ENCODE data around the gene KCTD16. TPM values are rescaled to one million over a fixed set of nuclear protein-coding genes. Genes with fewer than 3 reads are reported as not detected.

Gene KCTD16
- total and polyA plus RNA-seq, 2 experiments from 2014 or later, result 0.02 to 0.76 TPM

DNA sequence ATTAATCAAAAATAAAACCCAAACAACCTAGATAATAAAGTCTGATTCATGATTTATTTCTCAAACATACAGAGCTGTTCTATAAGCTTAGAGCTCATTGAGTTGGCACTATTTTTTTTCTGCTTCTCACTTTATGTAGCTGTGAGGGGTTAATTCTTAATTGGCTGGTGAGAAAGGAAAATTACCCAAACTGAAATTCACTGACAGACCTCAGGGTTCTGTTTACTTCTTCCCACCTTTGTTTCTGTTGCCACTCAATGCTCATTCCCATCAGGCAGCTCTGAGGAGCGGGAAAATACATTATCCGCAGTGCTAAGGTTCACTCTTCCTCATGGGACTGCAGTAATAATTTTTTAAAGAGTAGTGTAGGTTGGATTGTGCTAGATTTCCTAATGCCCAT is 139.9 kb downstream of the KCTD16 start (continued):
- TF ChIP-seq, protein P1, sequence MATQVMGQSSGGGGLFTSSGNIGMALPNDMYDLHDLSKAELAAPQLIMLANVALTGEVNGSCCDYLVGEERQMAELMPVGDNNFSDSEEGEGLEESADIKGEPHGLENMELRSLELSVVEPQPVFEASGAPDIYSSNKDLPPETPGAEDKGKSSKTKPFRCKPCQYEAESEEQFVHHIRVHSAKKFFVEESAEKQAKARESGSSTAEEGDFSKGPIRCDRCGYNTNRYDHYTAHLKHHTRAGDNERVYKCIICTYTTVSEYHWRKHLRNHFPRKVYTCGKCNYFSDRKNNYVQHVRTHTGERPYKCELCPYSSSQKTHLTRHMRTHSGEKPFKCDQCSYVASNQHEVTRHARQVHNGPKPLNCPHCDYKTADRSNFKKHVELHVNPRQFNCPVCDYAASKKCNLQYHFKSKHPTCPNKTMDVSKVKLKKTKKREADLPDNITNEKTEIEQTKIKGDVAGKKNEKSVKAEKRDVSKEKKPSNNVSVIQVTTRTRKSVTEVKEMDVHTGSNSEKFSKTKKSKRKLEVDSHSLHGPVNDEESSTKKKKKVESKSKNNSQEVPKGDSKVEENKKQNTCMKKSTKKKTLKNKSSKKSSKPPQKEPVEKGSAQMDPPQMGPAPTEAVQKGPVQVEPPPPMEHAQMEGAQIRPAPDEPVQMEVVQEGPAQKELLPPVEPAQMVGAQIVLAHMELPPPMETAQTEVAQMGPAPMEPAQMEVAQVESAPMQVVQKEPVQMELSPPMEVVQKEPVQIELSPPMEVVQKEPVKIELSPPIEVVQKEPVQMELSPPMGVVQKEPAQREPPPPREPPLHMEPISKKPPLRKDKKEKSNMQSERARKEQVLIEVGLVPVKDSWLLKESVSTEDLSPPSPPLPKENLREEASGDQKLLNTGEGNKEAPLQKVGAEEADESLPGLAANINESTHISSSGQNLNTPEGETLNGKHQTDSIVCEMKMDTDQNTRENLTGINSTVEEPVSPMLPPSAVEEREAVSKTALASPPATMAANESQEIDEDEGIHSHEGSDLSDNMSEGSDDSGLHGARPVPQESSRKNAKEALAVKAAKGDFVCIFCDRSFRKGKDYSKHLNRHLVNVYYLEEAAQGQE (IDR thresholded peaks at IDR 0.05; ENCODE audit: unreplicated experiment), result no peak
- TF ChIP-seq POLR2AphosphoS5 (IDR thresholded peaks at IDR 0.05; ENCODE audit: low read depth), result no peak
- TF ChIP-seq ZNF331 (CRISPR knock-in tag; IDR thresholded peaks at IDR 0.05; ENCODE audit: low read depth), result no peak
- TF ChIP-seq, protein P2, sequence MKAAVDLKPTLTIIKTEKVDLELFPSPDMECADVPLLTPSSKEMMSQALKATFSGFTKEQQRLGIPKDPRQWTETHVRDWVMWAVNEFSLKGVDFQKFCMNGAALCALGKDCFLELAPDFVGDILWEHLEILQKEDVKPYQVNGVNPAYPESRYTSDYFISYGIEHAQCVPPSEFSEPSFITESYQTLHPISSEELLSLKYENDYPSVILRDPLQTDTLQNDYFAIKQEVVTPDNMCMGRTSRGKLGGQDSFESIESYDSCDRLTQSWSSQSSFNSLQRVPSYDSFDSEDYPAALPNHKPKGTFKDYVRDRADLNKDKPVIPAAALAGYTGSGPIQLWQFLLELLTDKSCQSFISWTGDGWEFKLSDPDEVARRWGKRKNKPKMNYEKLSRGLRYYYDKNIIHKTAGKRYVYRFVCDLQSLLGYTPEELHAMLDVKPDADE (IDR thresholded peaks at IDR 0.05), result no peak

DNA sequence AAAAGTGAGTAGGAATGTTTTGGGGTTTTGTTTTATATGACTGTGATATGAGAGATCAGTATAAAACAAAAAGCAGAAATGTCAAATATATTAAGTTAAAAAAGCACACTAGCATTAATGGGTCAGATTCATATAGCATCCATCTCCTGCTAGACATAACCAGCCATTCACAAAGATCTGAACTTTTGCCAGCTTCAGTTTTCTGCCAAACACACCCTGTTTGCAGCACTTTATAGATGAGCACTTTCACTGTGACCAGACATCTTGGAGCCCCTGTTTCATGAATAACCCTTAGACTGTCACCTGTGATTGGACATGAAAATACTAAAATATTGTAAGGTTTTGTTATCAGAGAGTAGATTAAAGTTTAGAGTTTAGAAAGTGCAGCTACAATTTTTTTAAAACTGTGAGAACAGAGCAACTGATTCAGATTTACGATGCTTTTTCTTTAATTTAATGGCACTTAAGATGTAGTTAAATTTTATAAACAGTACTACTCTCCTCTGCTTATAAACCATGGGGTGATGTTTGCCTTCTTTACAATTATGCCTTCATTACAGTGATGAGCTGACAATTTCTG is 142.6 kb downstream of the KCTD16 start:
- no peak for TF ChIP-seq ZNF331 (CRISPR knock-in tag; IDR thresholded peaks at IDR 0.05; ENCODE audit: low read depth)
- TF ChIP-seq, protein P2 (IDR thresholded peaks at IDR 0.05), result no peak
- 0 out of 2 replicates have a peak, but pooled peaks cover 7% of the 10 kb centered on the region for H3K9me2 ChIP-seq (ENCODE audit: insufficient read depth)
- H3K27me3 ChIP-seq (ENCODE audit: insufficient read depth), result no peaks in the 10 kb centered on the region
- Mint-ChIP-seq H3K4me1 (peaks cover 14% of the 10 kb centered on the region), H3K36me3 (ENCODE audit: low read depth) (no peaks in the 10 kb centered on the region; the same call in 2 of the 3 replicates), H3K4me3 (no peak overlapping the region), H3K27me3 (ENCODE audit: insufficient read depth, low read depth, poor library complexity) (no peaks in the 10 kb centered on the region), H3K27ac (no peak overlapping the region), H3K9me3 (no peaks in the 10 kb centered on the region; the same call in 2 of the 3 replicates)
- no peaks in the 10 kb centered on the region for H3K36me3 ChIP-seq (ENCODE audit: insufficient read depth)
- DNase-seq (ENCODE audit: low spot score) (no peak), ATAC-seq (no peak)
- H3K4me3 ChIP-seq, result no peak overlapping the region
- no peaks in the 10 kb centered on the region for H3K79me2 ChIP-seq (replicated peaks; ENCODE audit: insufficient read depth)
- H3K4me2 ChIP-seq, result no peak overlapping the region
- peaks cover 8% of the 10 kb centered on the region for H3K4me1 ChIP-seq (ENCODE audit: insufficient read depth)
- no peak overlapping the region for H3K27ac ChIP-seq (ENCODE audit: low read depth)
- no peak overlapping the region for H2AFZ ChIP-seq
- no peaks in the 10 kb centered on the region for H4K20me1 ChIP-seq (replicated peaks; ENCODE audit: insufficient read depth)
- H3F3A ChIP-seq (replicated peaks; ENCODE audit: low read depth), result no peaks in the 10 kb centered on the region

DNA sequence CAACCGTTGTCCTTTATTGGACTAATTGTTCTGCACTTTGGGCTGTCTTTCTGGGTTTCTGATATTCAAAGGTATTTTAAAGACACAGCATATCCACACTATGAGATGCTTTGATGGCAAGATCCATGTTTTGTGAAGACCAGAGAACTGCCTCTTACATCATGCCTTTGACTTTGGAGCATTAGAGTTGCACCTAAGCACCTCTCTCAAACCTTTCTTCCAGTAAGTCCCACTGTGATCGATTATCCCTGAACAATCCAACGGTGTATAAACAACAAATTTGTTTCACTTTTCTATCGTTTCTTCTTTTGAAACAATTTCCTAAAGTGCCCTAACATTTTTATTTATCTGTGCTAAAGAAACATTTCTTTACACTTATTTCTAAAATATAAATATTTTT is 144.4 kb downstream of the KCTD16 start:
- no peaks in the 10 kb centered on the region for H3K79me2 ChIP-seq (replicated peaks; ENCODE audit: insufficient read depth)
- H3K4me1 Mint-ChIP-seq, result peaks cover 23% of the 10 kb centered on the region
- H3K27ac ChIP-seq (ENCODE audit: low read depth), result no peak overlapping the region
- H3K9me2 ChIP-seq (ENCODE audit: insufficient read depth), result no peaks in the 10 kb centered on the region
- no peaks in the 10 kb centered on the region; the same call in 2 of the 3 replicates for H3K36me3 Mint-ChIP-seq (ENCODE audit: low read depth)
- H3K4me1 ChIP-seq (ENCODE audit: insufficient read depth), result peaks cover 23% of the 10 kb centered on the region
- no peak overlapping the region for H3K4me3 ChIP-seq
- no peaks in the 10 kb centered on the region for H4K20me1 ChIP-seq (replicated peaks; ENCODE audit: insufficient read depth)
- H3K4me2 ChIP-seq, result no peak overlapping the region
- no peaks in the 10 kb centered on the region for H3F3A ChIP-seq (replicated peaks; ENCODE audit: low read depth)
- TF ChIP-seq EZH2 (IDR thresholded peaks at IDR 0.05; ENCODE audit: low read depth, unreplicated experiment) (no peak), ZNF331 (CRISPR knock-in tag; IDR thresholded peaks at IDR 0.05; ENCODE audit: low read depth) (no peak), JUNB (IDR thresholded peaks at IDR 0.05; ENCODE audit: unreplicated experiment) (no peak), POLR2AphosphoS5 (IDR thresholded peaks at IDR 0.05; ENCODE audit: low read depth) (no peak), EZH2phosphoT487 (IDR thresholded peaks at IDR 0.05; ENCODE audit: unreplicated experiment) (no peak), CREB1 (CRISPR knock-in tag; IDR thresholded peaks at IDR 0.05; ENCODE audit: low read depth) (no peak), STAT1 (IDR thresholded peaks at IDR 0.05; ENCODE audit: unreplicated experiment) (no peak), NANOG (IDR thresholded peaks at IDR 0.05; ENCODE audit: borderline replicate concordance) (no peak)
- TF ChIP-seq, protein P3, sequence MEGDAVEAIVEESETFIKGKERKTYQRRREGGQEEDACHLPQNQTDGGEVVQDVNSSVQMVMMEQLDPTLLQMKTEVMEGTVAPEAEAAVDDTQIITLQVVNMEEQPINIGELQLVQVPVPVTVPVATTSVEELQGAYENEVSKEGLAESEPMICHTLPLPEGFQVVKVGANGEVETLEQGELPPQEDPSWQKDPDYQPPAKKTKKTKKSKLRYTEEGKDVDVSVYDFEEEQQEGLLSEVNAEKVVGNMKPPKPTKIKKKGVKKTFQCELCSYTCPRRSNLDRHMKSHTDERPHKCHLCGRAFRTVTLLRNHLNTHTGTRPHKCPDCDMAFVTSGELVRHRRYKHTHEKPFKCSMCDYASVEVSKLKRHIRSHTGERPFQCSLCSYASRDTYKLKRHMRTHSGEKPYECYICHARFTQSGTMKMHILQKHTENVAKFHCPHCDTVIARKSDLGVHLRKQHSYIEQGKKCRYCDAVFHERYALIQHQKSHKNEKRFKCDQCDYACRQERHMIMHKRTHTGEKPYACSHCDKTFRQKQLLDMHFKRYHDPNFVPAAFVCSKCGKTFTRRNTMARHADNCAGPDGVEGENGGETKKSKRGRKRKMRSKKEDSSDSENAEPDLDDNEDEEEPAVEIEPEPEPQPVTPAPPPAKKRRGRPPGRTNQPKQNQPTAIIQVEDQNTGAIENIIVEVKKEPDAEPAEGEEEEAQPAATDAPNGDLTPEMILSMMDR (conservative IDR thresholded peaks at IDR 0.05; ENCODE audit: low read depth in 2 of 2), result no peak
- TF ChIP-seq, protein P2 (IDR thresholded peaks at IDR 0.05), result no peak
- no peaks in the 10 kb centered on the region for H3K27me3 ChIP-seq (ENCODE audit: insufficient read depth)
- no peak overlapping the region for H2AFZ ChIP-seq
- no peak for ATAC-seq
- no peaks in the 10 kb centered on the region; the same call in 2 of the 3 replicates for H3K9me3 Mint-ChIP-seq
- DNase-seq (ENCODE audit: low spot score), result no peak
- no peak overlapping the region for H3K27ac Mint-ChIP-seq
- H3K27me3 Mint-ChIP-seq (ENCODE audit: insufficient read depth, low read depth, poor library complexity), result no peaks in the 10 kb centered on the region
- H3K36me3 ChIP-seq (ENCODE audit: insufficient read depth), result no peaks in the 10 kb centered on the region
- no peak overlapping the region for H3K4me3 Mint-ChIP-seq
